22Rv1 (cell line): ENCODE data around the gene PACRG.

Source experiments
- ZFX ChIP-seq: fragments of 450-650 bp; IDR thresholded peaks from 2 replicates; pipeline ENCODE4 v1.6.1; 2017; ENCODE audit warnings: antibody characterized with exemption, borderline replicate concordance
- TF ChIP-seq, protein P1 (sequence below): fragments of 450-650 bp; IDR thresholded peaks from 2 replicates; pipeline ENCODE4 v1.5.1; 2017; ENCODE audit warnings: mild to moderate bottlenecking

DNA sequence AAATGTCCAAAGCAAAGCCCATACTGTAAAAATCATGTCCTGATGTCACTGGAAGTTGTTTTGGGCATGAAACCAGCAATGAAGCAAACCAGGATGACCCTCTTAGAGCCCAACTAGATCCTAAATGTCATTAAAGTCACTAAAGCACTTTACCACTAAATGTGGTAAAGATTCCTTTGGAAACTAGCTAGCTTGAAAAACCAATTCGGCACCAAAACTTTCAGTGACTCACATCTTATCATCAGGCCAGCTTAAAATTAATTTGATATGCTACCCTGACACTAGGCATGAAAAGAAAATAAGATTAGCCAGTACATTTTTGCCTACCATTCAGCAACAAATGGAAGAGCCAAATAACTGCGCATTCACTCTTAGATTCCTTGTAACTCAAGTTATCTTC, 145.8 kb downstream of the PACRG start:
- TF ChIP-seq, protein P1, sequence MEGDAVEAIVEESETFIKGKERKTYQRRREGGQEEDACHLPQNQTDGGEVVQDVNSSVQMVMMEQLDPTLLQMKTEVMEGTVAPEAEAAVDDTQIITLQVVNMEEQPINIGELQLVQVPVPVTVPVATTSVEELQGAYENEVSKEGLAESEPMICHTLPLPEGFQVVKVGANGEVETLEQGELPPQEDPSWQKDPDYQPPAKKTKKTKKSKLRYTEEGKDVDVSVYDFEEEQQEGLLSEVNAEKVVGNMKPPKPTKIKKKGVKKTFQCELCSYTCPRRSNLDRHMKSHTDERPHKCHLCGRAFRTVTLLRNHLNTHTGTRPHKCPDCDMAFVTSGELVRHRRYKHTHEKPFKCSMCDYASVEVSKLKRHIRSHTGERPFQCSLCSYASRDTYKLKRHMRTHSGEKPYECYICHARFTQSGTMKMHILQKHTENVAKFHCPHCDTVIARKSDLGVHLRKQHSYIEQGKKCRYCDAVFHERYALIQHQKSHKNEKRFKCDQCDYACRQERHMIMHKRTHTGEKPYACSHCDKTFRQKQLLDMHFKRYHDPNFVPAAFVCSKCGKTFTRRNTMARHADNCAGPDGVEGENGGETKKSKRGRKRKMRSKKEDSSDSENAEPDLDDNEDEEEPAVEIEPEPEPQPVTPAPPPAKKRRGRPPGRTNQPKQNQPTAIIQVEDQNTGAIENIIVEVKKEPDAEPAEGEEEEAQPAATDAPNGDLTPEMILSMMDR = no peak
- TF ChIP-seq ZFX = no peak
